NCI-H1930 (cell line): ENCODE results near the gene NFATC2.
"Not testable (repeated sequence)": the region's sequence is repeated elsewhere in the genome, so short reads cannot be mapped to it uniquely, and the experiment has no call there.

Experiments
- DNase-seq, 2 experiments: peaks; one replicate each; lab custom pipeline; 2025; lab: John Stamatoyannopoulos, UW

Gene NFATC2

DNA sequence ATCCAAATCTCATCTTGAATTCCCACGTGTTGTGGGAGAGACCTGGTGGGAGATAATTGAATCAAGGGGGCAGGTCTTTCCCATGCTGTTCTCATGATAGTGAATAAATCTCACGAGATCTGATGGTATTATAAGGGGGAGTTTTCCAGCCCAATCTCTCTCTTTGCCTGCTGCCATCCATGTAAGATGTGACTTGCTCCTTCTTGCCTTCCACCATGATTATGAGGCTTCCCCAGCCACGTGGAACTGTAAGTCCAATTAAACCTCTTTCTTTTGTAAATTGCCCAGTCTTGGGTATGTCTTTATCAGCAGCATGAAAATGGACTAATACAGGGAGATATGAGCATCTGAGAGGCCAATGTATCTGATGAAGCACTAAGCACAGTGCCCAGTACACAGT, 26.0 kb upstream of the NFATC2 start:
- DNase-seq = not testable (repeated sequence)

DNA sequence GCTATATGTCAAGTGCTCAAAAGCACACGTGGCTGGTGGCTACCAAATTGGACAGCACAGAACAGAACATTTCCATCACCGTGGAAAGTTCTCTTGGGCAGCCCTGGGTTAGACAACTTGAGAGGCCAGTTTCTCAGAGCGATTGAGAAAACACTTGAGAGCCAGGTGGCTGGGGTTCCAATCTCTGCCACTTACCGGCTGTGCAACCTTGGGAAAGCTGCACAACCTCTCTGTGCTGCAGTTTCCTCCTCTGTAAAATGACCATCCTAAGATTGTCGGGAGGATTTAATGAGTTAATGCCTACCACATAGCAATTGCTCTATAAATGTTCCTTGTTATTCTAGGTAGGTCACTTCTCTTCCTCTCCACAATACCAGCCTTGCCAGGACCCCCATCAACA, 25.1 kb upstream of the NFATC2 start:
- no peak for DNase-seq

DNA sequence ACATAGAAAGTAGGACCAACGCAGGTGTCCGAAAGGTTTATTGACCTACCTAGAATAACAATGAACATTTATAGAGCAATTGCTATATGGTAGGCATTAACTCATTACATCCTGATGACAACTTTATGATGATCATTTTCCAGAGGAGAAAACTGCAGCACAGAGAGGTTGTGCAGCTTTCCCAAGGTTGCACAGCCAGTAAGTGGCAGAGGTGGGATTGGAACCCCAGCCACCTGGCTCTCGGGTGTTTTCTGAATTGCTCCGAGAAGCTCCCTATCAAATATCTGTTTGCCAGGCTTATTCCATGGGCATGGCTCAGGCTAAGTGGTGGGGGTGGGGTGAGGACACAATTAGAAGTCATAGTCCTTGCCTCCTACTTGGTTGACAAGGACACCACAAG, 24.1 kb upstream of the NFATC2 start:
- DNase-seq = no peak

DNA sequence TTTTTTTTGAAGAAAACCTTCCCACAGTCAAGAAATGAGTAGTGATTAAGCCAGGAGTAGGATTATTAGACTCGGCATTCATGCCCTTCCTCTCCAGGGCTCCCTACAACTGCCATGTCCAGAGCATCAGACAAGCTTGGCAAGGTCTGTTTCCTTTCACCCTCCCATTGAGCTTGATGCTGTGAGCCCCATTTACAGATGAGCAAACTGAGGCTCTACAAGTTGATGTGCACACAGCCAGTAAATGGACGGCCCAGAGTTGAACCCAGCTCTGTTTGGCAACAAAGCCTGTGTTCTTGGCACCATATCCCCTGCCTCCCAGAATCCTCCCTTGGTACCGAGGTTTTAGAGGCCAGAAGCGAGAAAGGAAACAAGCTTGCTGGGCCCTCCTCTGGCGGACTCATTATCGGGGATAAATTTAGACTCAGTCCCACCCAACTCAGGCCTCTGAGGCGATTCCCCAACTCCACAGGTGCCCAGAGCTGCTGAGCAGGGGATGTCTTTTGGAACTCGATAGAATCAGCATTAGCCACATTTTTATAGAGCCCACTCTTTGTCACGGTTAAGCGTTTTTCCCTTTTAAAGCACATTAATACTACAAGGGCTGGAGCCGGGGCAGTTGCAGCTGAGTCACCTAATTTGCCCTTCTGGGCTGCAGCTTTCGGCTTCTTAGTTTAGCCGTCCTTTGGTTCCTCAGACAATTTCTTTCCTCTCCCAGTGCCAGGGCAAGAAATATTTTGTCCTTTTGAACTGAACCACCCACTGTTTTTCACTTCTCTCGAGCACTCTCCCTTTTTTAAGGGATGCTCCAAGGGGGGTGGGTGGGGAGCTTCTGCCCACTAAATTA, 23.0 kb upstream of the NFATC2 start:
- DNase-seq = no peak

DNA sequence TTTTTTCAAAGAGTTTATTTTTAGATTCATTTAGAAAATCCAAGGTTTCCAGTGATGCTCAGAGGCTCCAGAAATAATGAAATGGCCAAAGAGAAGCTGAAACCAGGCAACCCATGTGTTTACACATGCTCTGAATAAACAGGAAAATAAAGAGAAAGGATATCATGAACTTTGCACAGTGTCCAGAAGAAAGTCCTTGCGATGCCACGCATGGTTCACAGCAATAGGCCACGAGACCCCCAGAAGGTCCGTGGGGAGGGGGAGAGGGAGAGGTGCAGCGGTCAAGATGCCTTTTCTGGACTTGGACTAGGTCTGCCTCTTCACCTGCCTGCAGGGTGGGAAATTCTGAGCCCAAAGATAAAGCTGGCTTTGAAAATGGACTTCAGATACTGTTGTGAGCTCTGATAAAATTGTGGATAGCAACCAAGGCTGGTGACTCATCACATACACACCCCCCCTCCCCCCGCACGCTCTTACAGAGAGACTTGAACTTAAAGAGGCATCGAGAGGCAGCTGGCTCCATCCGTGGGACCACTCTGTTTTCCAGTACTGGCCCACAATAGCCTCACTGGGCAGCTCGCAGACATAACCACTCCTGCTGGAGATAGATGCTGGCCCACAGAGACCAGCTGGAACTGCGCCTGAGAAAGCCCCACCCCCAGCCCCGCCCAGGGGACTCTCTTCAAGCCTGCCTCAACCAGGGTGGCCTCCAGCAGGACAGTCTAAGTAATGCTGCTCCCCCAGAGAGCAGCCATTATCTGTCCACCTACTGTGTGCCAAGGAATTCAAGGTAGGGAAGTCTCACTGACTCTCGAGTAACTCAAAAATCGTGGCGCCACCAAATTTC, 21.2 kb upstream of the NFATC2 start:
- no peak for DNase-seq

DNA sequence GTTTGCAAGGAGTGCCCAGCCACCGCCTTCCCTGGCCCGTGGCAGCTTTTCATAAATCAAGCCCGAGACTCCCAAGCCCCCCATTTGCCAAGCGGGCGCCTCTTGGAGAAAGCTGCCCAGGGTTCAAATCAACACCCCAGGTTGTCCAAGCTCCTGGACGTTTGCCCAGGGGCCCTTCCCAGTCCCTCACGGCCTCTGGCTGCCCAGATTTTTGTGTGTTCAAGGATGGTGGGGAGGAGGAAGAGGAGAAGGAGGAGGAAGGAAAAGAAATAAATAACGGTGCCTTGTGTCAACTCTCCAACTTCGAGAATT, 20.6 kb upstream of the NFATC2 start:
- no peak for DNase-seq

DNA sequence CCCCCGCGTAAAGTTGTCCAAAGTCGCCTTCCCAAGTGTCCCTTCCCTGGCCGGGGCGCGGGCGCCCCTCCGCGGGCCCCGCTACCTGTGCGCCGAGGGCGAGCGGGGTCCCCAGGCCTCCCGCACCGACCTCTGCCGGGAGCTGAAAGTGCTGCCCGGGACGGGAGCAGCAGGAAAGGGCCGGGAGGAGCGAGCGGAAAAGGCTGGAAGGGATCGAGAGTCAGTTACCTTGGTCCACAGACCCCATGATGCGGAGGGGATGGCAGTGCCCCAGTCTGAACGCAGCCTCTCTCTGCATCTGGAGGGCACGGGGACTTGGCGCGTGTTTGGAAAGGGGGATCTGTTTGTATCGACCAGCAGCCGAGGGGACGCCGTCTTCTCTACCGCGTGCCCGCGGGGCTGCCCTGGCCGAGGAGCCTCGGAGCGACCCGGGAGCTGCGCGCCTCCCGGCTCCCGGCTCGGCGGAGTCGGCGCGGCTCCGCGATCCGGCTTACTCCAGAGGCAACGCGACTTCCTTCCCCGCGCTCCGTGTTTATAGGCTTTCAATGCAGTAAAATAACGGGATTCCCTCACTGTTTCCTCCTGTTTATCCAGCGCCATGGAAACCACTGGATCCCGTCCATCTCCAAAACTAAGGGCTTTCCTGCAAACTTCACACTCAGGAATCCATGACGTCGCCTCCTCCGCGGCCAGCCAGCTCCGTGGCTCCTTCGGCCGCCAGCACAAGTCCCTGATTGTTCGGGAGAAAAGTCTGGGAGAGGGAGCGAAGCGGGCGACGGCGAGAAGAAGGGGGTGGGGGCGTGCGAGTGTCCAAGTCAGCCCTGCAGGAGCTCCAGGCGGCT, 20.0 kb upstream of the NFATC2 start:
- DNase-seq = no peak

DNA sequence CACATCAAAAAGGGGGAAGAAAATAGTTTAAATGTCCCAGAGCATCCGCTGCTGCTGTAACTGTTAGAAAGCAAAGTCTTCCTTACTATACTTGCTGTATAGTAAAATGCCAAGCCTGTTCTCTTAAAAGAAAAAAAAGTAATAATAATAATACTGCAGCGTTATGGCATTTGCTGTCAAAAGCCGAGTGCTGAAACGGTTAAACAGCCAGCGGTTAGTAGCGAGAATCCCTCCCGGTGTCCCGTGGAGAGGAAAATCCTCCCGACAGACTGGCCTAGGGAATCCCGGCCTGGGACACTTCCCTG, 19.5 kb upstream of the NFATC2 start:
- no peak for DNase-seq

DNA sequence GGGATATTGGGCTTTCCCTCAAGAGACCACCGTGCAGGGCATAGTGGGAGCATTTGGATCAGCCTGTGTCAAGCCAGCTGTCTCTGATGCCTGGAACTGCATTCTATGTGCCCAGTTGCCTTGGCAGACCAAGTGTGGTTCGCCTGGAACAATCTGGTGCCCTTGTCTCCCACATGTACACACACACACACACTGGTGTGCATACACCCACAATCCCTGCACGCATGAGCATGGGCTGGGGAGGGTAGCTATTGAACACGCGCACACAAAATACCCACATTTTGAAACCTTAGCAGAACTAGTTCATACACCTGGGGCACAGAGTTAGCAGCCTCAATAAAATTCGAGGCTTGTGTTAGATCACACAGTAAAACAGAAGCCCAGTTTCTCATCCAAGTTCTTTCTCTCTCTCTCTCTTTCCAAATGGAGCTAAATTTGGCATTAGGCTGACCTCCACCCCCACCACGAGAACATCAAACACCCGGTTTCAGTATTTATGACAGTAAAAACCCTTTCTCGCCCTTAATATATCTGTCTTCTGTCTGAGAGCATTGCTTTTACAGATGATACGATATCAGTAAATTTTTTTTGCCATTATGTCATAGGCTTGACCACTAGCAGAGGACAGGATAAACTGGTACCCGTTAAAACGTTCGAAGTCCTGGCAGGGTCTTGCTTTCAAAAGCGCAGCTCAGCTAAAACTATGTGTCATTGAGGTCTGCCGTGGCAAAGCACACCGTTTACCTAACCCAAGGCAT, 18.2 kb upstream of the NFATC2 start:
- no peak for DNase-seq

DNA sequence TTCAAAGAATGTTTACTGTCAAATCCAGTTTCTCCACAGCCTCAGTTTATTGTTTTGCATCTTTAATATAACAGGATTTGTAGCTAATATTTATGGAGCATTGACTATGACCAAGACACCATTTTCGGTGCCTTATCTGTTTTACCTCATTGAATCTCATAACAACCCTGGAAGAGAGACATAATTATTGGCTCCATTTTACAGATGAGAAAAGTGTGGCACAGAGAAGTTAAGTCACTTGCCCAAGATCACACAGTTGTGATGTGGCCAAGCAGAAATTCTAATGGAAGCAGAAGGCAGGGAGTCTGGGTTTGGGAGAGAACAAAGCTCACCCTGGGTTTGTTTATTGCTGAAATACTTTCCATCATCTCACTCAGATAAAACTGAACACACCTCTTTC, 17.5 kb upstream of the NFATC2 start:
- DNase-seq = no peak

DNA sequence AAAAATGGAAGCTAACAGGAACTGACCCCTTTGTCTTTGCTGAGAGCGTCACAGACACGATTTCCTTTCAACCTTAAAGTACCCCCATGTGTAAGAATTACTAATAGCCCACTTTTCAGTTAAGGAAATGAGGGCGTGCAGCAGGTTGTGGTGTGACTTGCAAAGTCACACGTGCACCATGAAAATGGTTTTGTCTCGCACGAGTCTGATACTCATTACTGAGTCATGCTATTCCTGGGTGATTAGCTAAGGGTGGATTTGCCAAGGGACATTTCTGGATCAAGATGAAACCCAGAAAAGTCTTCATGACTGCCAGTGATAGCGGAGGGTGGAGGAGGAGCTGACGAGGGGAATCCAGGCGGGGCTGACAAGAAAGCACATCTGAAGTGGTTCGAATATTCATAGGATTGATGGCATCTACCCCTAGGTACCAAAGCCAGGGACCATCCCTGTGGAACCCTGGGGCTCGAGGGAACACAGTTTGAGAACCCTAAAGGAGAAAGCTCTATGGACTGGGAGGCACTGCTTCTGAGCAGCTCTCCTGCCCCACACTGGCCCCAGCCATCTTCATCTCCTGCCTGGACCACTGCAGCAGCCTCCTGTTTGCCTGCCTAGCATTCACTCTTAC, 12.1 kb upstream of the NFATC2 start:
- DNase-seq = no peak

DNA sequence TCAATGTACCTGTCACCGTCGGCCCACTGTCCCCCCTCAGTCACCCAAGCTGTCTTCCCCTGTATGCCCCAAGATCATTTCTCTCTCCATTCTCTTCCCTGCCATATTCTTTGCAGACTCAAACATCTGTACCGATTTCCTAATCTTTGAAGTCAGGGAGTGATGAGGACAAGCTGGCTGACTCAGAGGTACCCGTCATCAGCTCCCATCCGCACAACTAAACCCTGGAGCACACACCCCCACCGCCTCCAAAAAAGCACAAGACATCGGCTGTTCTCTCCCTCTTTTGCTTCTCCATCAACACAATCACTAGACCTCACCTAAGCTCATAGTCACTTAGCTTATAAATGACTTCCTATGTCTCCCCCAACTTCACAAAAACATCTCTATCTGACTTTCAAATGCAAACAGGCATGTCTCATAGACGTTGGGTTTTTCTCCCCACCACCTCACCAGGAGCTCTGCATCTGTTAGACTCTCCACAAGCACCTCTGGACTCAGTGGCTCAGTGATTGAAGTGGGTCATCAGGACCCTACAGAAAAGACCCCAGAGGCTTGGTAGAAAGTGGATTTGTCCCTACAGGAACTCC, 11.5 kb upstream of the NFATC2 start:
- no peak for DNase-seq

DNA sequence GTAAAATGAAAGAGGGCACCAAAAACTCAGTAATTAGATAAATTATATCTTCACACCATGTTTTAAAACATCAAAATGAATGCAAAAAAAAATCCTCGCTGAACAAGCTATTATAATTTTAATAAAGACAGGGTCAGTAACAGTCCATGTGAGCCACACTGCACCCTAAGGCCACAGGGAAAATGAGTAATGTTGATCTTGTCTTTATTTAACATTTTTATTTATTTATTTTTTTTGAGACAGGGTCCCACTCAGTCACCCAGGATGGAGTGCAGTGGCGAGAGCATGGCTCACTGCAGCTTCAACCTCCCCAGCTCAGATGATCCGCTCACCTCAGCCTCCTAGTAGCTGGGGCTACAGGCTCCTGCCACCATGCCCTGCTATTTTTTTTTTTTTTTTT, 8.7 kb upstream of the NFATC2 start:
- DNase-seq = no peak

DNA sequence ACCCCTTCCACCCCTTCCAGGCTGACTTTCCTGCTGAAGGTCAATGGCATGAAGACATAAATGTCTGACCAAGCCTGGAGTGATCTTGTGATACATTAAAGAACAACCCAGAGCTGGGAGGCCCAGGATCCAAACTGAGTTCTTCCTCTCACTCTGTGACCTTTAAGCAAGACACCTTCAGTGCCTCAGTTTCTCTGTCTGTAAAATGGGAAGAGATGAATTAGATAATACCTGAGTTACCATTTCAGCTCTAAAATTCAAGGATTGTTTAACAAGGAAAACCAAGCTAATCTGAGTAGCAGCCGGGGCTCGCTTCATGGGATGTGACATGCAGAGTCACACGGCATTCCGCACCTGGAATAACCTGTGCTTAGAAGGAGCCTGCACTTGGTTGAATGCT, 7.0 kb upstream of the NFATC2 start:
- DNase-seq = no peak

DNA sequence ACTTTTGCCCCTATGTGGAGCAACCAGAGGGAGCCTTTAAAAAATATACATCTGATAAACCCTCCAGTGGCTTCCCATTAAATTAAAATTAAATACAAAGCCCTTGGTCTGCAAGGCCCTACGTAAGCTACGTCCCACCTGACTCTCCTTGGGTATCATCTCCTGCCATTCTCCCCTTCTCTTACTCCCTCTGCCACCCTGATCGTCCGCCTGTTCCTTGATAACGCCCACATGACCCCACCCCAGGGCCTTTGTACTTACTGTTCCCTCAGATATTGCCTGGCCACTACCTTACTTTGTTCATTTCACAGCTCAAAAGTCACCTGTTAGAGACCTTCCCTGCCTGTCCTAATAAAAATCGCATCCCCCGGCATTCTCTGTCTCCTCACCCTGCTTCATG, 5.4 kb upstream of the NFATC2 start:
- no peak for DNase-seq

DNA sequence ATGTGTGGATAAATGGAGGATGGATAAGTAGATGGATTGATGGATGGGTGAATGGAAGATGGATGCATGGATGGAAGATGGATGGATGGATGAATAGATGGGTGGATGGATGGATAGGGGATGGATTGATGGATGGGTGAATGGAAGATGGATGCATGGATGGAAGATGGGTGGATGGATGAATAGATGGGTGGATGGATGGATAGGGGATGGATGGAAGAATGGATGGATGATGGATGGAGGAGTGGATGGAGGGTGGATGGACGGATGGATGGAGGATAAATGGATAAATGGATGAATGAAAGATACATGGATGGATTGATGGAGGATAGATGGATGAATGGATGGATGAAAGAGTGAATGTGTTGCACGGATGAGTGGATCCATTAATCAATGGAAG, 3.0 kb upstream of the NFATC2 start:
- no peak for DNase-seq

DNA sequence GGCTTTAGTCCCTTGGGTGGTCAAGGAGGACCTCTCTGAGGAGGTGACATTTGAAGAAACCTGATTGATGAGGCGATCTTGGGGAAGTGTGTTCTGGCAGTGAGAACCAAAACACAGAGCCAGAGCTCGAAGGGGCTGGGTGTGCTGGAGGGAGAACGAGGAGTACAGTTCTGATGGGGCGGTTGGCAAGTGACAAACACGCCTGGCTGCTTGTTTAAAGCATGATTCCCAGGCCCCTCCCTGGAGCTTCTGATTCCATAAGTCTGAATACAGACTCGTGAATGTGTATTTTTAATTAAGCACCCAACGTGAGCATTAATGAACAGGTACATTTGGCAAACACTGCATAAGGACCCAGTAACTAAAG, 886 bp upstream of the NFATC2 start:
- no peak for DNase-seq

DNA sequence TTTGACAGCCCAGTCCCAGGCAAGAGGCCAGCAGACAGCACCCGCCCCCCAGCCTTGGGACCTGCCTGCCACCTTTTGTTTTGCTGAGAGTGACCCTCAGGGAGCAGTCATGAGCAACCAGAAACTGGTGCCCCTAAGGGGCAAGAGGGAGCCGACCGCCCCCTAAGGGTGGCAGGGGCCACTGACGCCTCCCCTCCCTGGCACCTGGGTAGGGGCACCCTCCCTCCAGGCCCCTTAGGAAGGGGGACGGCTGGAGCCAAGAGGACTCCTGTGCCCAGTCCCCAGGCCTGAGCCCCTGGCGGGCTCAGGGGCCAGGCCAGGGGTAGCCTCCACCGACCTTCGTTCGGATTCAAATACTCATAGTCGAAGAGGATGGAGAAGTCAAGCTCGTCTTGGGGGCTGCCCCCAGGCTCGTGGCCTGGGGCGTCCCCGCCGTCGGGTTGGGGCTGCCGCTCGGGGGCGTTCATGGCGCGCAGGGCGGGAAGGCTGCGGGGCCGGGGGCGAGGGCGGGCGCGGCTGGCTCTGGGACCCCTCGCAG, 417 bp downstream of the NFATC2 start:
- no peak for DNase-seq

DNA sequence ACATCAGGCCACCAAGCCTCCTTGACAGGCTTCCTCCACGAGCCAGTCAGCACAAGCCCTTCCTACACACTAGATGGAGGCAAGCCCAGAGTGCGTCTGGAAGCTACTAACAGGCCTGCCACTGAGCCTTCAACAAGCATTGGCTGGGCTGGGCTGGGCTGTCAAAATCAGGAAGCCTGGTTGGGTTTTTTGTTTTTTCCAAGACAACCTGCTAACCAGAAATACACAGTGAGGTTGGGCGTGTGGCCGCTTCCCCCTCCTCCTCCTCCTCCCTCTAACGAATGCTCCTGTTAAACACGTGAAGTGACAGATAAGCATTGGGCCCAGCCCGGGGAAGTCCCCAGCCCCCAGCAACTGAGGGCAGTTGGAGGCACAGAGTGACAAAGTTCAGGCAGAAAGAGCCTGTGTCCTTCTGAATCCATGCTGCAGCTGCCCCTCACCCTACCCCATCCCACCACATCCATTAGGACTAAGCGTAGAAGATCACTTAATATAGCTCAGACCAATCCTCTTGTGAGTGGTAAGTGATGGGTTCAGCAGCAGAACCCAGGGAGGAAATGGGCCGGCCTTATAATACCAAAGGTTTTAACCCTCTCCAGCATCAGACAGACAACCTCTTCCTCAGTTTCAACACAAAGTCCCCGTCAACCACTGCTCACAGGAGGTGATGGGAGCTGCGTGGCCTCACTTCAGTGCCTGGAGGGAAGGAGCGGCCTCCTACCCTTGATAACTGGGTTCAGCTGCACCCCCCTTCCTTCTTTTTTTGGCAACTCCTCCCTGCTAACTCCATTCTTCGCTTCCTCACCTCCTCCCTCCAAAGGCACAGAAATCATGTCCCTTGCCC, 1.1 kb downstream of the NFATC2 start:
- no peak for DNase-seq

DNA sequence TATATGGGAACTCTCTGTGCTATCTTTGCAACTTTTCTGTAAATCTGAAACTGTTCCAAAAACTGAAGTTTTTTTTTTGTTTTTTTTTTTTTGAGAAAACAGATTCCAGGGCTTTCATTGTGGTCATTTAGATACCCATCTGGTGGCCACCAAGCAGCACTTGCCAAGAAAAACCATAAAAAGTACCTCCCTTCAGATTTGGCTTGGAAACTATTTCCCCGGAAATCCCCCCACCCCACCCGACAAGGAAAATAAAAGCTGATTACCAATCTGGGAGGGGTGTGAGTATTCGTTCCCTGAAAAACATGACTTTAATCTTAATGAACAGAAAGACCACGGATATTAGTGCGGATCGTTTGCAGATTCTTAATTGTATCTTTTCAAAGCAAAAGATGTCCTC, 1.9 kb downstream of the NFATC2 start:
- no peak for DNase-seq
